SK-N-SH treated with all-trans-retinoic acid at 6 μM for 48 hours (cell line): Measurements from ENCODE around the gene DCDC2C.
"Not testable (repeated sequence)": the region's sequence is repeated elsewhere in the genome, so short reads cannot be mapped to it uniquely, and the experiment has no call there.

Experiments used
- ATAC-seq: fragments of 200-7000 bp; cut with Tn5 transposase; 3 replicates; pipeline ENCODE4 v1.9.1; 2020; ENCODE audit warnings: mild to moderate bottlenecking, moderate library complexity
- BACH2 ChIP-seq: fragments of 250-450 bp; sonication (Bioruptor Pico); IDR thresholded peaks from 2 replicates; pipeline ENCODE4 v1.9.0; 2021; ENCODE audit warnings: mild to moderate bottlenecking, borderline replicate concordance
- CREB5 ChIP-seq: fragments of 250-450 bp; sonication (Bioruptor Pico); IDR thresholded peaks from 2 replicates; pipeline ENCODE4 v1.5.1; 2020; ENCODE audit warnings: low read depth, mild to moderate bottlenecking, moderate library complexity
- CSDC2 ChIP-seq: fragments of 250-450 bp; sonication (Bioruptor Pico); IDR thresholded peaks from 2 replicates; pipeline ENCODE4 v1.5.0; 2020; ENCODE audit warnings: mild to moderate bottlenecking, moderate library complexity
- CSRNP3 ChIP-seq: fragments of 250-450 bp; sonication (Bioruptor Pico); IDR thresholded peaks from 2 replicates; pipeline ENCODE4 v1.5.1; 2021; ENCODE audit warnings: mild to moderate bottlenecking, moderate library complexity
- ISL1 ChIP-seq: fragments of 250-450 bp; sonication (Bioruptor Pico); IDR thresholded peaks from 2 replicates; pipeline ENCODE4 v2.1.2; 2022; ENCODE audit warnings: mild to moderate bottlenecking, moderate library complexity
- OSR1 ChIP-seq: fragments of 250-450 bp; sonication (Bioruptor Pico); IDR thresholded peaks from 2 replicates; pipeline ENCODE4 v1.8.0; 2022; ENCODE audit warnings: moderate library complexity, mild to moderate bottlenecking, inconsistent platforms
- POU6F1 ChIP-seq: fragments of 250-450 bp; sonication (Bioruptor Pico); IDR thresholded peaks from 2 replicates; pipeline ENCODE4 v1.8.0; 2021; ENCODE audit warnings: low read depth, mild to moderate bottlenecking, moderate library complexity, borderline replicate concordance
- PPARA ChIP-seq: fragments of 250-450 bp; sonication (Bioruptor Pico); IDR thresholded peaks from 2 replicates; pipeline ENCODE4 v1.5.0; 2020; ENCODE audit warnings: mild to moderate bottlenecking, borderline replicate concordance
- SNAI2 ChIP-seq: fragments of 250-450 bp; sonication (Bioruptor Pico); IDR thresholded peaks from 2 replicates; pipeline ENCODE4 v1.5.0; 2020; ENCODE audit warnings: mild to moderate bottlenecking, moderate library complexity
- TCF4 ChIP-seq: fragments of 250-450 bp; sonication (Bioruptor Pico); IDR thresholded peaks from 2 replicates; pipeline ENCODE4 v1.8.0; 2021; ENCODE audit warnings: mild to moderate bottlenecking, moderate library complexity, borderline replicate concordance
- TOX ChIP-seq: fragments of 250-450 bp; sonication (Bioruptor Pico); IDR thresholded peaks from 2 replicates; pipeline ENCODE4 v1.8.0; 2021; ENCODE audit warnings: mild to moderate bottlenecking, moderate library complexity, borderline replicate concordance
- ZFP3 ChIP-seq: fragments of 250-450 bp; sonication (Bioruptor Pico); IDR thresholded peaks from 2 replicates; pipeline ENCODE4 v1.5.0; 2020; ENCODE audit warnings: mild to moderate bottlenecking, moderate library complexity
- ZFP30 ChIP-seq: fragments of 450-650 bp; formaldehyde crosslinking; IDR thresholded peaks from 2 replicates; pipeline ENCODE4 v1.5.0; 2022; ENCODE audit warnings: mild to moderate bottlenecking, moderate library complexity
- ZNF565 ChIP-seq: fragments of 450-650 bp; formaldehyde crosslinking; conservative IDR thresholded peaks from 2 replicates; pipeline ENCODE4 v1.5.0; 2020; ENCODE audit warnings: low read depth, mild to moderate bottlenecking, moderate library complexity
- ZNF8 ChIP-seq: fragments of 450-650 bp; formaldehyde crosslinking; IDR thresholded peaks from 2 replicates; pipeline ENCODE4 v1.5.0; 2020; ENCODE audit warnings: mild to moderate bottlenecking, moderate library complexity
- TF ChIP-seq, protein P1 (sequence below): fragments of 250-450 bp; sonication (Bioruptor Pico); IDR thresholded peaks from 2 replicates; pipeline ENCODE4 v1.8.0; 2020; ENCODE audit warnings: mild to moderate bottlenecking, moderate library complexity, borderline replicate concordance
- TF ChIP-seq, protein P2 (sequence below): fragments of 250-450 bp; sonication (Bioruptor Pico); IDR thresholded peaks from 2 replicates; pipeline ENCODE4 v1.5.0; 2020; ENCODE audit warnings: mild to moderate bottlenecking, moderate library complexity

The DCDC2C gene

GRCh38 chr2:3807853-3808252 lies 104.5 kb downstream of the DCDC2C start:
- no peak for ATAC-seq
- TF ChIP-seq CSRNP3 (CRISPR knock-in tag) (no peak), POU6F1 (CRISPR knock-in tag) (no peak), CREB5 (CRISPR knock-in tag) (no peak), ZNF8 (CRISPR knock-in tag) (no peak)
- TF ChIP-seq, protein P1, sequence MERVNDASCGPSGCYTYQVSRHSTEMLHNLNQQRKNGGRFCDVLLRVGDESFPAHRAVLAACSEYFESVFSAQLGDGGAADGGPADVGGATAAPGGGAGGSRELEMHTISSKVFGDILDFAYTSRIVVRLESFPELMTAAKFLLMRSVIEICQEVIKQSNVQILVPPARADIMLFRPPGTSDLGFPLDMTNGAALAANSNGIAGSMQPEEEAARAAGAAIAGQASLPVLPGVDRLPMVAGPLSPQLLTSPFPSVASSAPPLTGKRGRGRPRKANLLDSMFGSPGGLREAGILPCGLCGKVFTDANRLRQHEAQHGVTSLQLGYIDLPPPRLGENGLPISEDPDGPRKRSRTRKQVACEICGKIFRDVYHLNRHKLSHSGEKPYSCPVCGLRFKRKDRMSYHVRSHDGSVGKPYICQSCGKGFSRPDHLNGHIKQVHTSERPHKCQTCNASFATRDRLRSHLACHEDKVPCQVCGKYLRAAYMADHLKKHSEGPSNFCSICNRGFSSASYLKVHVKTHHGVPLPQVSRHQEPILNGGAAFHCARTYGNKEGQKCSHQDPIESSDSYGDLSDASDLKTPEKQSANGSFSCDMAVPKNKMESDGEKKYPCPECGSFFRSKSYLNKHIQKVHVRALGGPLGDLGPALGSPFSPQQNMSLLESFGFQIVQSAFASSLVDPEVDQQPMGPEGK (CRISPR knock-in tag) = no peak
- TF ChIP-seq, protein P2, sequence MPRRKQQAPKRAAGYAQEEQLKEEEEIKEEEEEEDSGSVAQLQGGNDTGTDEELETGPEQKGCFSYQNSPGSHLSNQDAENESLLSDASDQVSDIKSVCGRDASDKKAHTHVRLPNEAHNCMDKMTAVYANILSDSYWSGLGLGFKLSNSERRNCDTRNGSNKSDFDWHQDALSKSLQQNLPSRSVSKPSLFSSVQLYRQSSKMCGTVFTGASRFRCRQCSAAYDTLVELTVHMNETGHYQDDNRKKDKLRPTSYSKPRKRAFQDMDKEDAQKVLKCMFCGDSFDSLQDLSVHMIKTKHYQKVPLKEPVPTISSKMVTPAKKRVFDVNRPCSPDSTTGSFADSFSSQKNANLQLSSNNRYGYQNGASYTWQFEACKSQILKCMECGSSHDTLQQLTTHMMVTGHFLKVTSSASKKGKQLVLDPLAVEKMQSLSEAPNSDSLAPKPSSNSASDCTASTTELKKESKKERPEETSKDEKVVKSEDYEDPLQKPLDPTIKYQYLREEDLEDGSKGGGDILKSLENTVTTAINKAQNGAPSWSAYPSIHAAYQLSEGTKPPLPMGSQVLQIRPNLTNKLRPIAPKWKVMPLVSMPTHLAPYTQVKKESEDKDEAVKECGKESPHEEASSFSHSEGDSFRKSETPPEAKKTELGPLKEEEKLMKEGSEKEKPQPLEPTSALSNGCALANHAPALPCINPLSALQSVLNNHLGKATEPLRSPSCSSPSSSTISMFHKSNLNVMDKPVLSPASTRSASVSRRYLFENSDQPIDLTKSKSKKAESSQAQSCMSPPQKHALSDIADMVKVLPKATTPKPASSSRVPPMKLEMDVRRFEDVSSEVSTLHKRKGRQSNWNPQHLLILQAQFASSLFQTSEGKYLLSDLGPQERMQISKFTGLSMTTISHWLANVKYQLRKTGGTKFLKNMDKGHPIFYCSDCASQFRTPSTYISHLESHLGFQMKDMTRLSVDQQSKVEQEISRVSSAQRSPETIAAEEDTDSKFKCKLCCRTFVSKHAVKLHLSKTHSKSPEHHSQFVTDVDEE = no peak

DNA sequence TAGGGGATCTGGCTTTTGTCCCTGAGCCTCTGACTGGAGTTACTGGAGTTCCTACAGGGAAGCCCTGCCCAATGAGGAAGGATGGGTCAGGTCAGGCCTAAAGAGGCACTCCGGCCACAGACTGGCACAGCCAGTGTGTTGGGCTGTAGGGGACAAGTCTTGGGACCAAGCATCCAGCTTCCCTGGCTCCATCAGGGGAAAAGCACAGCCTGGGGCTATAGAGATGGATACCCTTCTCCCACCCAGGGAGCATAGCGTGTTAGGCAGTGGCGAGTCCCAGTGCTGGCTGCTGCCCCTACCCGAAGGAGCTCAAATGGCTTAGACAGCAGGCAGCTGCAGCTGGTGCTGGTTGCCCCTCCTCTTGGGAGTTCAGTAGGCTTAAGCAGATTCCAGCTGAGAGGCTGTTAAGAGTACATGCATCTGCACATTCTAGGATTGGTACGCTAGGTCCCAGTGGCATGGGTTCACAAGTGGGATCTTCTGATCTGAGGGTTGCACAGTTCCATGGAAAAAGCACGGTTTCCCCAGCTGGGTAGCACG lies 111.4 kb downstream of the DCDC2C start:
- no peak for ATAC-seq
- TF ChIP-seq TCF4 (CRISPR knock-in tag) = no peak
- no peak for TF ChIP-seq ZNF8 (CRISPR knock-in tag)
- no peak for TF ChIP-seq ZFP30
- no peak for TF ChIP-seq PPARA
- TF ChIP-seq TOX = no peak
- no peak for TF ChIP-seq ISL1 (CRISPR knock-in tag)

- ATAC-seq = not testable (repeated sequence)
These were observed 113.8 kb downstream of the DCDC2C start for GRCh38 chr2:3817144-3817543.

GRCh38 chr2:3823748-3824147 lies 120.4 kb downstream of the DCDC2C start:
- TF ChIP-seq TCF4 (CRISPR knock-in tag) = no peak
- no peak for TF ChIP-seq POU6F1 (CRISPR knock-in tag)
- TF ChIP-seq BACH2 (CRISPR knock-in tag) = no peak
- TF ChIP-seq ZFP30 = no peak
- no peak for TF ChIP-seq ZNF565 (CRISPR knock-in tag)
- no peak for TF ChIP-seq TOX
- TF ChIP-seq, protein P2 = no peak
- no peak for TF ChIP-seq SNAI2 (CRISPR knock-in tag)
- no peak for TF ChIP-seq CREB5 (CRISPR knock-in tag)
- TF ChIP-seq CSDC2 (CRISPR knock-in tag) = no peak
- TF ChIP-seq ISL1 (CRISPR knock-in tag) = no peak
- TF ChIP-seq ZFP3 (CRISPR knock-in tag) = no peak
- TF ChIP-seq OSR1 (CRISPR knock-in tag) = no peak
- no peak for TF ChIP-seq CSRNP3 (CRISPR knock-in tag)
- ATAC-seq = no peak
